Stimulated activated CD4-positive, alpha-beta T cell treated with anti-CD3 and anti-CD28 coated beads, Interleukin-1b, Interleukin-23, amount 100 ng/mL, for 24 hours (primary cell): Measurements from ENCODE around the gene COL1A1.
A peak's percentile ranks its signal among the peaks of the same experiment; 100 is the strongest.

Source experiments
- DNase-seq, 4 experiments: peaks; one replicate each; pipeline ENCODE4 v3.0.0-alpha.2; 2020; ENCODE audit warnings: low read depth in 4 of 4, low spot score in 1 of 4

COL1A1 gene

GRCh38 chr17:50213026-50214022, 11.9 kb upstream of the COL1A1 start:
- DNase-seq: peak in 1 of 4 experiments; percentile 26

- no peak for DNase-seq
Measured at GRCh38 chr17:50212121-50212843, 10.9 kb upstream of the COL1A1 start.

GRCh38 chr17:50211249-50212120, 10.1 kb upstream of the COL1A1 start:
- no peak for DNase-seq

GRCh38 chr17:50210240-50211225, 9.1 kb upstream of the COL1A1 start:
- DNase-seq: no peak

GRCh38 chr17:50209472-50210239, 8.2 kb upstream of the COL1A1 start:
- DNase-seq: no peak

GRCh38 chr17:50209133-50209471, 7.7 kb upstream of the COL1A1 start:
- DNase-seq: no peak

GRCh38 chr17:50208611-50209061, 7.2 kb upstream of the COL1A1 start:
- DNase-seq: no peak

GRCh38 chr17:50207792-50208567, 6.5 kb upstream of the COL1A1 start:
- no peak for DNase-seq

GRCh38 chr17:50207315-50207714, 5.9 kb upstream of the COL1A1 start:
- DNase-seq: no peak

GRCh38 chr17:50206604-50207293, 5.3 kb upstream of the COL1A1 start:
- no peak for DNase-seq

GRCh38 chr17:50205963-50206505, 4.6 kb upstream of the COL1A1 start:
- DNase-seq: no peak

- DNase-seq: no peak
Measured at GRCh38 chr17:50205111-50205962, 3.9 kb upstream of the COL1A1 start.

GRCh38 chr17:50204431-50204830, 3.0 kb upstream of the COL1A1 start:
- DNase-seq: no peak

GRCh38 chr17:50203604-50204345, 2.3 kb upstream of the COL1A1 start:
- DNase-seq: no peak

GRCh38 chr17:50203086-50203485, 1.7 kb upstream of the COL1A1 start:
- DNase-seq: no peak
